Central memory CD8-positive, alpha-beta T cell (primary cell): Measurements from ENCODE around the gene EP400.
A peak's percentile ranks its signal among the peaks of the same experiment; 100 is the strongest.

Experiments
- ATAC-seq: fragments of 150-1000 bp; cut with Tn5 transposase; replicated peaks from 2 replicates; pipeline ENCODE4 v1.10.0; 2022; ENCODE audit warnings: mild to moderate bottlenecking, moderate FRiP score, moderate number of reproducible peaks; ENCODE audit not compliant: poor library complexity, severe bottlenecking; ENCODE audit errors: extremely low read depth
- DNase-seq, 2 donors: peaks; one replicate each; pipeline ENCODE4 v3.0.0; 2021; ENCODE audit warnings: low spot score in 2 of 2
- H3K27ac Mint-ChIP-seq: one replicate; pipeline ENCODE4 v1.8.0; 2022; ENCODE audit warnings: low read depth, mild to moderate bottlenecking, moderate library complexity, mixed read lengths
- H3K27me3 Mint-ChIP-seq: one replicate; pipeline ENCODE4 v1.8.0; 2022; ENCODE audit warnings: mixed read lengths
- H3K36me3 Mint-ChIP-seq: one replicate; pipeline ENCODE4 v1.8.0; 2022; ENCODE audit warnings: mild to moderate bottlenecking, moderate library complexity, mixed read lengths; ENCODE audit not compliant: insufficient read depth
- H3K4me1 Mint-ChIP-seq: one replicate; pipeline ENCODE4 v1.8.0; 2022; ENCODE audit warnings: mixed read lengths
- H3K4me3 Mint-ChIP-seq: one replicate; pipeline ENCODE4 v1.8.0; 2022; ENCODE audit warnings: mild to moderate bottlenecking, moderate library complexity, mixed read lengths
- H3K9me3 Mint-ChIP-seq: one replicate; pipeline ENCODE4 v1.8.0; 2022; ENCODE audit warnings: mixed read lengths

The EP400 gene

GRCh38 chr12:131916306-131917138 lies 33.2 kb upstream of the EP400 start:
- Mint-ChIP-seq H3K4me3 (no peak overlapping the region), H3K9me3 (no peaks in the 10 kb centered on the region), H3K27me3 (no peaks in the 10 kb centered on the region), H3K4me1 (no peaks in the 10 kb centered on the region), H3K27ac (no peak overlapping the region), H3K36me3 (peaks cover 9% of the 10 kb centered on the region)
- no peak for ATAC-seq
- no peak for DNase-seq

GRCh38 chr12:131917139-131917710 lies 32.5 kb upstream of the EP400 start:
- H3K4me1 Mint-ChIP-seq: no peaks in the 10 kb centered on the region
- ATAC-seq (no peak), DNase-seq (no peak)
- no peaks in the 10 kb centered on the region for H3K9me3 Mint-ChIP-seq
- no peak overlapping the region for H3K4me3 Mint-ChIP-seq
- peaks cover 11% of the 10 kb centered on the region for H3K36me3 Mint-ChIP-seq
- H3K27ac Mint-ChIP-seq: no peak overlapping the region
- H3K27me3 Mint-ChIP-seq: no peaks in the 10 kb centered on the region

- H3K27ac Mint-ChIP-seq: peak overlapping the region; percentile 74
- no peak overlapping the region for H3K4me3 Mint-ChIP-seq
- no peaks in the 10 kb centered on the region for H3K9me3 Mint-ChIP-seq
- DNase-seq (no peak), ATAC-seq (no peak)
- no peaks in the 10 kb centered on the region for H3K27me3 Mint-ChIP-seq
- H3K36me3 Mint-ChIP-seq: peaks cover 8% of the 10 kb centered on the region
- H3K4me1 Mint-ChIP-seq: no peaks in the 10 kb centered on the region
Measured at GRCh38 chr12:131917711-131918306, 31.9 kb upstream of the EP400 start.

GRCh38 chr12:131918311-131919050 lies 31.3 kb upstream of the EP400 start:
- Mint-ChIP-seq H3K4me1 (no peaks in the 10 kb centered on the region), H3K27ac (peak overlapping the region; percentile 74), H3K4me3 (no peak overlapping the region), H3K36me3 (peaks cover 10% of the 10 kb centered on the region), H3K9me3 (no peaks in the 10 kb centered on the region), H3K27me3 (no peaks in the 10 kb centered on the region)
- peak; percentile 53 for ATAC-seq
- no peak for DNase-seq

- Mint-ChIP-seq H3K4me1 (no peaks in the 10 kb centered on the region), H3K36me3 (peaks cover 10% of the 10 kb centered on the region), H3K4me3 (no peak overlapping the region), H3K27ac (no peak overlapping the region), H3K9me3 (no peaks in the 10 kb centered on the region), H3K27me3 (no peaks in the 10 kb centered on the region)
- DNase-seq (no peak), ATAC-seq (no peak)
Measured at GRCh38 chr12:131919051-131919347, 30.7 kb upstream of the EP400 start.

GRCh38 chr12:131919366-131920156 lies 30.2 kb upstream of the EP400 start:
- ATAC-seq (no peak), DNase-seq (no peak)
- Mint-ChIP-seq H3K27ac (no peak overlapping the region), H3K27me3 (no peaks in the 10 kb centered on the region), H3K4me1 (no peaks in the 10 kb centered on the region), H3K36me3 (peaks cover 10% of the 10 kb centered on the region), H3K9me3 (no peaks in the 10 kb centered on the region), H3K4me3 (no peak overlapping the region)

GRCh38 chr12:131920157-131920508 lies 29.6 kb upstream of the EP400 start:
- no peak for DNase-seq
- ATAC-seq: no peak
- Mint-ChIP-seq H3K9me3 (no peaks in the 10 kb centered on the region), H3K27me3 (no peaks in the 10 kb centered on the region), H3K36me3 (peaks cover 8% of the 10 kb centered on the region), H3K27ac (no peak overlapping the region), H3K4me1 (no peaks in the 10 kb centered on the region), H3K4me3 (no peak overlapping the region)

- Mint-ChIP-seq H3K9me3 (no peaks in the 10 kb centered on the region), H3K27me3 (no peaks in the 10 kb centered on the region), H3K4me1 (no peaks in the 10 kb centered on the region), H3K27ac (no peak overlapping the region), H3K36me3 (peaks cover 9% of the 10 kb centered on the region), H3K4me3 (no peak overlapping the region)
- ATAC-seq (no peak), DNase-seq (no peak)
Measured at GRCh38 chr12:131920902-131921840, 28.6 kb upstream of the EP400 start.

- ATAC-seq: no peak
- no peak for DNase-seq
- Mint-ChIP-seq H3K27ac (no peak overlapping the region), H3K36me3 (peaks cover 9% of the 10 kb centered on the region), H3K4me1 (no peaks in the 10 kb centered on the region), H3K27me3 (no peaks in the 10 kb centered on the region), H3K4me3 (no peak overlapping the region), H3K9me3 (no peaks in the 10 kb centered on the region)
Measured at GRCh38 chr12:131921866-131922769, 27.6 kb upstream of the EP400 start.

- no peak for DNase-seq
- Mint-ChIP-seq H3K36me3 (peaks cover 8% of the 10 kb centered on the region), H3K27ac (no peak overlapping the region), H3K27me3 (no peaks in the 10 kb centered on the region), H3K4me1 (peaks cover 2% of the 10 kb centered on the region), H3K9me3 (no peaks in the 10 kb centered on the region), H3K4me3 (no peak overlapping the region)
- ATAC-seq: no peak
Measured at GRCh38 chr12:131922772-131923171, 27.0 kb upstream of the EP400 start.

GRCh38 chr12:131923260-131923659 lies 26.5 kb upstream of the EP400 start:
- no peaks in the 10 kb centered on the region for H3K27me3 Mint-ChIP-seq
- H3K4me3 Mint-ChIP-seq: no peak overlapping the region
- H3K9me3 Mint-ChIP-seq: no peaks in the 10 kb centered on the region
- H3K4me1 Mint-ChIP-seq: peaks cover 7% of the 10 kb centered on the region
- H3K36me3 Mint-ChIP-seq: peaks cover 8% of the 10 kb centered on the region
- H3K27ac Mint-ChIP-seq: no peak overlapping the region
- no peak for DNase-seq
- no peak for ATAC-seq
